ENCODE results near the gene UBAC2.

The UBAC2 gene

DNA sequence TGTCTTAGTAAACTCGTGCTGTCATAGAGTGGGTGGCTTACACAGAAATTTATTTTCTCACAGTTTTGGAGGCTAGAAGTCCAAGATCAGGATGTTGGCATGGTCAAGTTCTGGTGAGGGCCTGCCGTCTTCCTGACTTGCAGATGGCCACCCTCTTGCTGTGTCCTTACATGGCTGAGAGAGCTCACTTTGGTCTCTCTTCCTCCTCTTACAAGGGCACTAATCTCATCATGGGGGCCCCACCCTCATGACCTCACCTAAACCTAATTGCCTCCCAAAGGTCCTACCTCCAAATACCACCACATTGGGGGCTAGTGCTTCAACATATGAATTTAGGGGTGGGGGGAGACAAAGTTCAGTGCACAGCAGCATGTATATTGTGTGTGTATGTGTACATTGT lies 71.8 kb downstream of the UBAC2 start:
- no peak for DNase-seq

GRCh38 chr13:99273128-99273527 lies 72.5 kb downstream of the UBAC2 start:
- no peak for DNase-seq

- DNase-seq, result no peak
Observed at GRCh38 chr13:99275093-99275469, 74.4 kb downstream of the UBAC2 start.

GRCh38 chr13:99276706-99277105 lies 76.1 kb downstream of the UBAC2 start:
- DNase-seq, result no peak

DNA sequence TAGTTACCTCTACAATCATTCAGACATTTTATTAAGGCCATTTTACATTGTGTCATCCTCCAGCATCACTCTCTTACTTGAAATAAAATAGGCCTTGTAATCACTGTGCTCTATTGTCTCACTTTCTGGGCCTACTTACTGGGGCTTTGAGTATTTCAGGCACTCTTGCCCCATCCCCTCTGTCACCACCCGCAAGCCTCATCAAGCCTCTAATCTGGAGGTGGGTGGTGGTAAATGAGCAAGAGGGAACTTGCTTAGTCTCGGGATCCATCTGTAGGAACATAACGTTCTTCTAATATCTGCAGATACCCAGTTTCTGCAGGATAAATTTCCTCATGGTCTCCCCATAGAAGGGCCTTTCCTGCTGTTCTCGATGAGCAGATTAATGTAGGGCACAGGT lies 77.0 kb downstream of the UBAC2 start:
- DNase-seq, result no peak

DNA sequence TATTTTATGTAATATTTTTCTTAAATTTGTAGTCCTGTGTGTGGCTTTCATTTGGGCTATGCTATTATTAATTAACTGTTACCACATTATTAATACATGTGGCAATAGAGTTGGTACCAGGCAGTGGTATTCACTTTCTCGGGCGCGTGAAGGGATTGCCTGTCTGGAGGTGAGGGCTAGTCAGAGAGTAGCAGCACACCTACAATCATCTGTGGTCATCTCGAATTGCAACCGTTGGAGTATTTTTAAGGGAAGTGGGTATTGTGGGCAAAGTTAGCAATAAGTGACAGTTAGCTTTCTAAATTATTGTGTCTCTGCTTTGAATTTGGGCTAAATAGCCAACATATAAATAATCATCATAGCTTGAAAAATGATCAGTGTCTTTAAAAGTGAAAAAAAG lies 77.5 kb downstream of the UBAC2 start:
- no peak for DNase-seq

GRCh38 chr13:99278843-99279242 lies 78.2 kb downstream of the UBAC2 start:
- DNase-seq, result no peak

DNA sequence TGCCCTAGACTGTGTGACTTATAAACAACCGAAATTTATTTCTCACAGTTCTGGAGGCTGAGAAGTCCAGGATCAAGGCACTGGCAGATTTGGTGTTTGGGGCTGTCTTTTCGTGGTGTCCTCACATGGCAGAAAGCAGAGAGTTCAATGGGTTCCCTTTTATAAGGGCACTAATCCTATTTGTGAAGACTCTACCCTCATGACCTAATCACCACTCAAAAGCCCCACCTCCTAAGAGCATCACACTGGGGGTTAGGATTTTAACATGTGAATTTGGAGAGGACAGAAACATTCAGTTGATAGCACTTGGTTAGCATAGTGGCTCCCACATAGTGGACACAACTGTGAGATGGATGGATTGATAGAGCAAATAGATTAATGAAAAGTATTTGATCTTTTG lies 79.0 kb downstream of the UBAC2 start:
- no peak for DNase-seq

- no peak for DNase-seq
Observed at GRCh38 chr13:99280166-99280565, 79.5 kb downstream of the UBAC2 start.

DNA sequence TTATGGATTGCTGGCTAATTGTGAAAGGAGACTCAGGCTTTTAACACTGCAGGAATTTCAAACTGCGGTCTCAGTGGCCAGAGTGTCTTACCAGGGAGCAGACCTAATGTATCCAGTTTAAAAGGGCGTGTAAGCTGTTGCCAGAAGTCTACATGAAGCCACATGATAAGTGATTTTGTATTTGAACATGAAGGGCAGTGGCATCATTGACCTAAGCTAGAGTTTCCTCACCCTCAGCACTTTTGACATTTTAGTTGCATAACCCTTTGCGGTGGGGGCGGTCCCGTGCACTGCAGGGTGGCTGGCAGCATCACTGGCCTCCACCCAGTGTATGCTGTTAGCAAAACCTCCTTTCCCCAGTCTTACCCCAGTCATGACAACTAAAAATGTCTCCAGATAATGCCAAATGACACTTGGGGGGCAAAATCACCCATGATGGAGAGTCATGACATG lies 81.2 kb downstream of the UBAC2 start:
- peak; percentile 26 to 43 for DNase-seq

GRCh38 chr13:99282264-99283231 lies 81.9 kb downstream of the UBAC2 start:
- DNase-seq, result no peak

DNA sequence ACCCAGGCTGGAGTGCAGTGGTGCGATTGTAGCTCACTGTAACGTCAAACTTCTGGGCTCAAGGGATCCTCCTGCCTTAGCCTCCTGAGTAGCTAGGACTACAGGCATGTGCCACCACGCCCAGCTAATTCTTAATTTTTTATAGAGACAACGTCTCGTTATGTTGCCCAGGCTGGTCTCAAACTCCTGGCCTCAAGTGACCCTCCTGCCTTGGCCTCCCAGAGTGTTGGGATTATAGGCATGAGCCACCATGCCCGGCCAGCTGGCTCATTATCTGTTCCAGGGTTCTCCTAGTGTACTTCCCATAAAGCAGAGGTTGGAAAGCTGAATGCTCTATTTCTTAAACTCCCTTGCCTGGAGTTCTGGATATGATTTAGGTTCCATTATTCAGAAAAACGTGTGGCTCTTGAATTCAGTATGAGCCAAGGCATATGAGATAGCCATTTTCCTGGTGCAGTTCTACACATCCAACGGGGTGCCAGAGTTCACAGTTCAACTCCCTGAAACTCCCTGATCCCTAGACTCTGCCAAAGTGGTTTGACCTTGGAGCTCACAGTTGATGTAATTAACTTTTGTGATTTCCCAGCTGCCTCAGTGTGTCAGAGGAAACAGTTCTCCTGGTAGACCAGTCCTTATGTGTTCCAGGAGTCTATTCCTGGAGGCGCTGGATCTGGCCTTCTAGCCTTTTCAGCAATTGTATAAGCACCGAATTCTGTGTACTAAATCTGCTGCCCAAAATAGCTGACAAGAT lies 85.0 kb downstream of the UBAC2 start:
- no peak for DNase-seq

DNA sequence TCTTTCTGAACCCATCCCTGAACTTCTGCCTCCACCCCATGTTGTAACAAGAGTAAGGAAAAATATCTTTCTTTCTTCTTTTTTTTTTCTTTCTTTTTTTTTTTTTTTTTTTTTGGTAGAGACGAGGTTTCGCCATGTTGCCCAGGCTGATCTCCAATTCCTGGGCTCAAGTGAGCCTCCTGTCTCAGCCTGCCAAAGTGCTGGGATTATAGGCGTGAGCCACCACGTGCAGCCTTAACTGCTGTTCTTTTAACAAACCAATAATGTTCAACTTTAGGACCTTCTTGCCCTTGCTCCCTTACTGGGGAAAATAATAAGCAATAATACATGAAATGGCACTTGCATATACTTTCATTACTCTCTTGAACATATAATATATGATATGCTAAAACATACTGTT lies 86.9 kb downstream of the UBAC2 start:
- no peak for DNase-seq

DNA sequence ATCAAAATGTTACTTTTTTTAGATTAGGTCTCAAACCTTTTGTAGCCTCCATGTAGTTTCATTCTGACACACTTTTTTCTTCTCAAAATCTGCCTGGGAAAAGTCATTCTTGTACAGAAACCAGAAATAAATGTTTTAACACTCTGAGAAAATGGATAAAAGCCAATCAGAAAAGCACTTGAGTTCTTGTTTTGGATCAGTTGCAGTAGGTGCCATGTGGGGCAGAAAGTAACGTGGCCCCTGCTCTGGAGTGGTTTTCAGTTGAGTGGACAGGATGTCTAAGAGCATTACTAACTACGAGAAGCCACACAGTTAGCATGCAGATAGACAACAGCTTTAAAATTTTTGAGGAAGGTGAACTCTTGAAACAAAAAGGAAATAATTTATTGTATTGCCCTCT lies 87.4 kb downstream of the UBAC2 start:
- no peak for DNase-seq

DNA sequence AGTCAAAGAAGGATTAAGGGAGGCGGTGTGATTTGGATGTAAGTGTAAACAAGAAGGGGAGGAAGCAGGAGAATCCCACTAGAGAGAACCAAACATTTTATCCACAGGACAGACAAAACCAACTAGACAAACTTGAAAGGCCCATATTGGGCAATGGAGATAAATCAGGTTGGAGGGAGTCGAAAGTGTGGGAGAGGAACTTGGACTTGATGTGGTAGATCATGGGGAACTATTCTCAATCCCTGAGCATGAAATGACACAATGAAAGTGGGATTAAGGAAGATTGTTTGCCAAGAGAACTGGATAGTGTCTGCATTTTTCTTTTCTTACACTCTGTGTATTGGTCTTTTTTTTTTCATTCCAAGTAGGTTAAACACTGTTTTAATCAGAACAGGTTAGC lies 88.6 kb downstream of the UBAC2 start:
- no peak for DNase-seq

DNA sequence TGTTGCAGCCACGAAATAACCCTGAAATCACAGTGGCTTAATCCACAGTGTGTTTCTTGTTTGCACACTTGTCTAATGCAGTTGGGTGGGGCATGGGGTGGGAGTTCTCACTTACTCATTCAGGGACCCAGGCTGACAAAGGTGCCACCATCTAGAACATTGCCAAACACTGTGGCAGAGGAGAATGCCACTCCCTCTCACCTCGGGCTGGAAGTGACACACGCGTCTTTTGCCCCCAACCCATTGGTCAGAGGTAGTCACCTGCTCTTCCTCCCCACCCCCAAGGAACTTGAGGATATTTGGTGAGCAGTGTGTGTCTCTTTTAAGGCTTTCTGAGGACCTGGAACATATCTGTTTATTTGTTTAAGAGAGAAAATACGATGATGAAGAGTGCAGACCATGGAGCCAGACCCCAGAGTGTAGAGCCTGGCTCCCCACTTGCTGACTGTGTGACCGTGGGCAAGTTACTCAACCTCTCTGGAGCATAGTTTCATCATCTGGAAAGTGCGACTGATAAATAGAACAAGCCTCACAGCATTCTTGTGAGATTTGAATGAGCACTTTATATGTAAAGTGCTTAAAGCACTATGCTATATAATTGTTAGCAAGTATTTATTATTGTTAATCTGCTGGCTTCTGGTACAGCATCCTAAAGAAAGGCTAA lies 89.2 kb downstream of the UBAC2 start:
- DNase-seq, result peak in 1 of 2 experiments; percentile 34

- no peak for DNase-seq
Observed at GRCh38 chr13:99290894-99291293, 90.2 kb downstream of the UBAC2 start.

DNA sequence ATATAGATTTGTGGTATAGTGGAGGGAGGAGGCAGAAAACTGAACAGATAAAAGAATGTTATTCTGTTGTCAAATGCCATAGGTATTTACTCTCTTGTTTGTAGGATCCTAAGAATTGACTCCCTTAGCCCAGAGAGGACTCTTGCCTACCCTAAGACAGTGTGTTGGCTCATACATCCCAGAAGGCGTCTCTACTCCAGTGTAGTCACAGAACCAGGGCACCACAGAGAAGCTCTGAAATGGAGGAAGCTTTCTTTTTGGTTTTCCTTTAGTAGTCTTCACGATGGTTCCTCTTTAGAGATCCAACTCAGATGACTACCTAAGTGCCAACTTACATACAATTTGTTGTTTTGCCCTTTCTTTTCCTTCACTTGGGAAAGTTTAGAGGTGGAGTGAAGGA lies 92.5 kb downstream of the UBAC2 start:
- DNase-seq, result no peak

- DNase-seq, result no peak
Observed at GRCh38 chr13:99294198-99294597, 93.5 kb downstream of the UBAC2 start.

- DNase-seq, result no peak
Observed at GRCh38 chr13:99294958-99295357, 94.3 kb downstream of the UBAC2 start.

- DNase-seq, result no peak
Observed at GRCh38 chr13:99295488-99296252, 95.0 kb downstream of the UBAC2 start.

GRCh38 chr13:99296398-99296797 lies 95.7 kb downstream of the UBAC2 start:
- no peak for DNase-seq

DNA sequence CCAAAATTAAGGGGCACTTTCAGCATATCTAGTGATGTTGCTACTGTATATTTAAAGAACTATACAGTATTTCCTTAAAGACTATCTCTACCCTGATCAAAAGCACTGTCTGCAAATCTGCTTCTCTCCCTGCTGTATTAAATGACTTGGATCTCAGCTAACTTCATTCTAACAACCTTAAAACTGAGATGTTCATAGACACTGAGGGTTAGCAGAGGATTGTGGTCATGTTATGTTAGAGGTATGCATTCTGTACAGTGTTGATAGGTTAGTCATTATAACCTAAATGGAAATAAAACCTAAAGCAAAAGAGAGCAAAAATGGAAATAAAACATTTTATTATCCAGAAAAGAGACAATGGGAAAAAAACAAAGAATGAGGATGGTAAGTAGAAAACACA lies 96.7 kb downstream of the UBAC2 start:
- no peak for DNase-seq

Measured in stimulated activated CD4-positive, alpha-beta T cell treated with anti-CD3 and anti-CD28 coated beads, Interleukin-4, amount 100 ng/mL, for 4 hours (primary cell).